Transverse colon (tissue), 4 donors: ENCODE measurements around the gene GPATCH3.

ENCODE experiments used
- EP300 ChIP-seq: sonication (generic); formaldehyde crosslinking; IDR thresholded peaks from one replicate; pipeline ENCODE4 v1.6.1; 2017; ENCODE audit warnings: antibody characterized with exemption, low read depth
- POLR2A ChIP-seq: fragments of 450-650 bp; IDR thresholded peaks from one replicate; pipeline ENCODE4 v1.6.1; 2016; ENCODE audit warnings: antibody characterized with exemption, mild to moderate bottlenecking, moderate library complexity
- POLR2AphosphoS5 ChIP-seq, 3 donors: sonication (generic); formaldehyde crosslinking; IDR thresholded peaks; one replicate each; pipeline ENCODE4 v1.6.1; 2016; ENCODE audit warnings: antibody characterized with exemption in 3 of 3
- TF ChIP-seq, protein P1 (sequence below), 5 experiments: fragments of 200-600 bp in 3 of 5; fragments of 450-650 bp in 2 of 5; sonication (generic) in 3 of 5; IDR thresholded peaks; 1 replicate in 2 of 5; 2 replicates in 3 of 5; pipeline ENCODE4 v1.5.1; 2016 to 2017; ENCODE audit warnings: antibody characterized with exemption in 5 of 5, inconsistent platforms in 3 of 5, mild to moderate bottlenecking in 2 of 5, moderate library complexity in 1 of 5

DNA sequence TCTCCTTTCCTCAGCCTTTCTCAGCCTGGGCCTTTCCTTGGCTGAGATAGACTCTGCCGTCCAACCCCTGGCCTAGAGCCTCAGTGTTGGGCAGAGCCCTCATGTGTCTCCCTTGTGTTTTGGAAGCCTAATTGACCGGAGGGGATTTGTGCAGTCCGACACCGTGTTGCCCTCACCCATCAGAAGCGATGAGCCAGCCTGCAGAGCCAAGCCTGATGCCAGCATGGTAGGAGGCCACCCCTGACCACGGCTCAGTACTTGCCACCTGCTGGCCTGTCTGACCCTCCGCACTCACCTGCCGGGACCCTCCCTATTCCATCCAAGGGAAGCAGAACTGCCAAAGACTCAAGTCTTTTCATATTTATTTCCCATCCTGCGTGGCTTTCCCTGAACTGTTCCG is 46.7 kb downstream of the GPATCH3 start:
- TF ChIP-seq, protein P1, sequence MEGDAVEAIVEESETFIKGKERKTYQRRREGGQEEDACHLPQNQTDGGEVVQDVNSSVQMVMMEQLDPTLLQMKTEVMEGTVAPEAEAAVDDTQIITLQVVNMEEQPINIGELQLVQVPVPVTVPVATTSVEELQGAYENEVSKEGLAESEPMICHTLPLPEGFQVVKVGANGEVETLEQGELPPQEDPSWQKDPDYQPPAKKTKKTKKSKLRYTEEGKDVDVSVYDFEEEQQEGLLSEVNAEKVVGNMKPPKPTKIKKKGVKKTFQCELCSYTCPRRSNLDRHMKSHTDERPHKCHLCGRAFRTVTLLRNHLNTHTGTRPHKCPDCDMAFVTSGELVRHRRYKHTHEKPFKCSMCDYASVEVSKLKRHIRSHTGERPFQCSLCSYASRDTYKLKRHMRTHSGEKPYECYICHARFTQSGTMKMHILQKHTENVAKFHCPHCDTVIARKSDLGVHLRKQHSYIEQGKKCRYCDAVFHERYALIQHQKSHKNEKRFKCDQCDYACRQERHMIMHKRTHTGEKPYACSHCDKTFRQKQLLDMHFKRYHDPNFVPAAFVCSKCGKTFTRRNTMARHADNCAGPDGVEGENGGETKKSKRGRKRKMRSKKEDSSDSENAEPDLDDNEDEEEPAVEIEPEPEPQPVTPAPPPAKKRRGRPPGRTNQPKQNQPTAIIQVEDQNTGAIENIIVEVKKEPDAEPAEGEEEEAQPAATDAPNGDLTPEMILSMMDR (IDR thresholded peaks at IDR 0.05), result no peak
- TF ChIP-seq POLR2A, result no peak
- no peak for TF ChIP-seq POLR2AphosphoS5 (IDR thresholded peaks at IDR 0.05)
- TF ChIP-seq EP300, result no peak
